HL-60 (cell line): Measurements from ENCODE around the gene KRT2.

Experiments used
- CTCF ChIP-seq: IDR thresholded peaks from one replicate; pipeline ENCODE4 v1.5.1; 2011; ENCODE audit warnings: low read length, control low read depth, inconsistent platforms; ENCODE audit not compliant: insufficient read depth
- GABPA ChIP-seq: IDR thresholded peaks from 2 replicates; pipeline ENCODE4 v1.6.1; 2012; ENCODE audit warnings: low read depth
- POLR2AphosphoS5 ChIP-seq: IDR thresholded peaks from 2 replicates; pipeline ENCODE4 v1.6.1; 2012; ENCODE audit warnings: low read depth
- REST ChIP-seq: IDR thresholded peaks from 2 replicates; pipeline ENCODE4 v1.6.1; 2012; ENCODE audit warnings: low read depth; ENCODE audit not compliant: insufficient replicate concordance
- SPI1 ChIP-seq: IDR thresholded peaks from 2 replicates; pipeline ENCODE4 v1.6.1; 2012; ENCODE audit warnings: low read depth, mild to moderate bottlenecking, borderline replicate concordance

GRCh38 chr12:52676163-52676562, 24.2 kb upstream of the KRT2 start:
- no peak for TF ChIP-seq CTCF
- no peak for TF ChIP-seq SPI1
- TF ChIP-seq POLR2AphosphoS5 = no peak
- TF ChIP-seq REST = no peak
- no peak for TF ChIP-seq GABPA
